GM12878 (cell line): ENCODE data around the gene ACACA. TPM values are rescaled to one million over a fixed set of nuclear protein-coding genes. Genes with fewer than 3 reads are reported as not detected.

Source experiments
- ATAC-seq: fragments of 200-7000 bp; cut with Tn5 transposase; 3 replicates; pipeline ENCODE4 v1.9.1; 2020; ENCODE audit warnings: mild to moderate bottlenecking, moderate library complexity
- BruUV-seq: library from RNA; stranded (reverse); fragments of 400-500 nt; replicated peaks from 2 replicates; lab custom pipeline; 2021; lab: Mats Ljungman, UMichigan
- CTCF ChIA-PET: fragments of 300-600 bp; sonication (Branson Sonifier 250); formaldehyde crosslinking; extraction: SDS; loops from one replicate; lab custom pipeline; 2021; ENCODE audit warnings: inconsistent platforms; lab: Yijun Ruan, JAX
- POLR2A ChIA-PET: fragments of 350-600 bp; formaldehyde crosslinking; extraction: SDS; loops from one replicate; lab custom pipeline; 2021; ENCODE audit warnings: inconsistent platforms; lab: Charles Lee
- RAD21 ChIA-PET: fragments of 300-600 bp; sonication (Branson Sonifier 250); formaldehyde crosslinking; loops from one replicate; lab custom pipeline; 2023; ENCODE audit warnings: antibody characterized with exemption; ENCODE audit not compliant: unreplicated experiment; lab: Charles Lee
- SMC1A ChIA-PET: fragments of 300-600 bp; sonication (Branson Sonifier 250); formaldehyde crosslinking; loops from one replicate; lab custom pipeline; 2023; ENCODE audit not compliant: unreplicated experiment, uncharacterized antibody; lab: Charles Lee
- DNase-seq: peaks from one replicate; pipeline ENCODE4 v3.0.0-alpha.2; 2011; ENCODE audit warnings: low read depth, low spot score
- FAIRE-seq: peaks from 3 replicates; lab custom pipeline; 2011; peaks lifted over from hg19 to GRCh38; lab: Jason Lieb, UNC
- H2AFZ ChIP-seq: 2 replicates; pipeline ENCODE4 v1.6.0; 2011; ENCODE audit warnings: low read depth, low read length, control low read depth; ENCODE audit not compliant: control insufficient read depth
- H3K27ac ChIP-seq: 2 replicates; pipeline ENCODE4 v1.5.1; 2011; ENCODE audit warnings: control low read depth; ENCODE audit not compliant: control insufficient read depth, insufficient read depth
- H3K27me3 ChIP-seq, 2 experiments: replicated peaks in 1 of 2; 2 replicates each; pipeline versions ENCODE4 v1.6.0 to v1.6.1; 2011; ENCODE audit warnings: low read length in 1 of 2; ENCODE audit not compliant: control insufficient read depth in 2 of 2, insufficient read depth in 2 of 2
- H3K36me3 ChIP-seq, 2 experiments: 2 replicates each; pipeline ENCODE4 v1.5.1; 2011; ENCODE audit warnings: low read length in 1 of 2; ENCODE audit not compliant: control insufficient read depth in 2 of 2, insufficient read depth in 2 of 2
- H3K4me1 ChIP-seq: 2 replicates; pipeline ENCODE4 v1.6.1; 2011; ENCODE audit warnings: mild to moderate bottlenecking, low read length, moderate library complexity, mixed read lengths; ENCODE audit not compliant: control insufficient read depth, insufficient read depth
- H3K4me2 ChIP-seq: 2 replicates; pipeline ENCODE4 v1.6.0; 2011; ENCODE audit warnings: control low read depth; ENCODE audit not compliant: control insufficient read depth, insufficient read depth
- H3K4me3 ChIP-seq: fragments of 200-600 bp; sonication (generic); 2 replicates; pipeline ENCODE4 v1.5.1; 2016
- H3K79me2 ChIP-seq: 2 replicates; pipeline ENCODE4 v1.6.0; 2011; ENCODE audit warnings: low read length; ENCODE audit not compliant: control insufficient read depth, insufficient read depth
- H3K9ac ChIP-seq: 2 replicates; pipeline ENCODE4 v1.8.0; 2011; ENCODE audit warnings: low read length, control low read depth, mixed read lengths; ENCODE audit not compliant: control insufficient read depth, insufficient read depth
- H3K9me3 ChIP-seq: replicated peaks from 3 replicates; pipeline ENCODE4 v1.5.1; 2011; ENCODE audit warnings: mild to moderate bottlenecking, low read length; ENCODE audit not compliant: control insufficient read depth, insufficient read depth
- H4K20me1 ChIP-seq: 2 replicates; pipeline ENCODE4 v1.6.0; 2011; ENCODE audit not compliant: control insufficient read depth, insufficient read depth
- ATF7 ChIP-seq: fragments of 450-650 bp; IDR thresholded peaks from 2 replicates; pipeline ENCODE4 v1.6.1; 2016; ENCODE audit warnings: low read depth, mild to moderate bottlenecking
- BACH1 ChIP-seq: fragments of 450-650 bp; IDR thresholded peaks from 2 replicates; pipeline ENCODE4 v1.6.1; 2017; ENCODE audit warnings: mild to moderate bottlenecking, borderline replicate concordance
- BMI1 ChIP-seq: fragments of 450-650 bp; IDR thresholded peaks from 2 replicates; pipeline ENCODE4 v1.6.1; 2016; ENCODE audit warnings: mild to moderate bottlenecking, moderate library complexity, borderline replicate concordance
- CHD1 ChIP-seq: IDR thresholded peaks from 2 replicates; pipeline ENCODE4 v1.6.1; 2012; ENCODE audit warnings: low read depth, low read length, improper control_type of control experiment
- EZH2 ChIP-seq: IDR thresholded peaks from 2 replicates; pipeline ENCODE4 v1.6.1; 2012; ENCODE audit warnings: low read depth, mild to moderate bottlenecking, control low read depth, inconsistent platforms, low read length, borderline replicate concordance; ENCODE audit not compliant: control insufficient read depth
- FOXM1 ChIP-seq: IDR thresholded peaks from 2 replicates; pipeline ENCODE4 v1.6.1; 2012; ENCODE audit warnings: low read depth, mild to moderate bottlenecking, inconsistent platforms, low read length, moderate library complexity
- HDAC6 ChIP-seq: fragments of 200-600 bp; sonication (generic); IDR thresholded peaks from one replicate; pipeline ENCODE4 v1.8.0; 2017; ENCODE audit warnings: antibody characterized with exemption; ENCODE audit not compliant: unreplicated experiment
- IKZF2 ChIP-seq, 2 experiments: fragments of 450-650 bp; IDR thresholded peaks; 2 replicates each; pipeline ENCODE4 v1.6.1; 2017; ENCODE audit warnings: mild to moderate bottlenecking in 2 of 2, moderate library complexity in 2 of 2
- JUND ChIP-seq: IDR thresholded peaks from 2 replicates; pipeline ENCODE4 v1.6.1; 2012; ENCODE audit warnings: low read depth, mild to moderate bottlenecking, low read length, improper control_type of control experiment, moderate library complexity
- KAT2A ChIP-seq: conservative IDR thresholded peaks from 2 replicates; pipeline ENCODE4 v1.6.1; 2011; ENCODE audit warnings: low read depth, low read length; ENCODE audit not compliant: control insufficient read depth
- KDM1A ChIP-seq: fragments of 200-600 bp; sonication (generic); IDR thresholded peaks from 2 replicates; pipeline ENCODE4 v1.6.1; 2016; ENCODE audit warnings: borderline replicate concordance
- PAX5 ChIP-seq: IDR thresholded peaks from 2 replicates; pipeline ENCODE4 v1.6.1; 2011; ENCODE audit warnings: low read depth, low read length, borderline replicate concordance
- RAD51 ChIP-seq: fragments of 450-650 bp; IDR thresholded peaks from 2 replicates; pipeline ENCODE4 v1.6.1; 2016; ENCODE audit warnings: moderate library complexity, mild to moderate bottlenecking, inconsistent platforms
- RUNX3 ChIP-seq: IDR thresholded peaks from 2 replicates; pipeline ENCODE4 v1.6.1; 2012; ENCODE audit warnings: low read length, inconsistent platforms
- SP1 ChIP-seq: IDR thresholded peaks from one replicate; pipeline ENCODE4 v1.6.1; 2011; ENCODE audit warnings: low read depth, low read length
- STAT1 ChIP-seq: fragments of 450-650 bp; conservative IDR thresholded peaks from 2 replicates; pipeline ENCODE4 v1.6.1; 2014; ENCODE audit warnings: antibody characterized with exemption, mild to moderate bottlenecking
- WGBS: methylation state at CpG from one replicate; pipeline ENCODE4 v1.1.6; 2016; ENCODE audit warnings: low lambda C conversion rate; ENCODE audit not compliant: insufficient replicate concordance, insufficient coverage; ENCODE audit errors: missing lambda C conversion rate; 5-methylcytosine and 5-hydroxymethylcytosine counted together
- in situ Hi-C: fragments of 300-500 bp; cut with MboI; formaldehyde crosslinking; loops from 9 replicates; pipeline ENCODE4 v1.14.3; 2018; ENCODE audit warnings: mixed read lengths
- intact Hi-C: fragments of 100-400 bp; cut with micrococcal nuclease; formaldehyde crosslinking; loops from one replicate; pipeline ENCODE4 v1.14.2; 2022; ENCODE audit not compliant: unreplicated experiment
- polyA plus RNA-seq, 11 experiments: library from polyadenylated mRNA; depleted of rRNA in 4 of 11; unstranded in 6 of 11; stranded (reverse) in 5 of 11; fragments of >200 nt; fragmentation: Nextera tagmentation in 4 of 11; fragmentation: Illumina TruSeq in 1 of 11; extraction: Ambion mirVana in 4 of 11; extraction: Trizol in 1 of 11; gene quantifications; 1 replicate in 1 of 11; 2 replicates in 10 of 11; pipeline versions ENCODE4 v1.2.1 to v1.2.3, GENCODE V29; 2011 to 2016; ENCODE audit warnings: inconsistent platforms in 2 of 11, missing spikeins in 2 of 11, low read depth in 1 of 11
- total RNA-seq, 4 experiments: library from RNA; depleted of rRNA in 3 of 4; stranded (reverse); fragments of >200 nt in 3 of 4; fragmentation: Illumina TruSeq in 1 of 4; extraction: Trizol in 1 of 4; gene quantifications; 2 replicates each; pipeline versions ENCODE4 v1.2.1 to v1.2.3, GENCODE V29; 2013 to 2021
- TF ChIP-seq, protein P1 (sequence below): fragments of 450-650 bp; IDR thresholded peaks from 2 replicates; pipeline ENCODE4 v1.6.1; 2016; ENCODE audit warnings: mild to moderate bottlenecking

ACACA gene
- total and polyA plus RNA-seq, 10 of the 15 experiments (the other 5 are each of a cell fraction or from before 2014, with no cell fraction given): 12.9 to 74.2 (median 32.0) TPM

DNA sequence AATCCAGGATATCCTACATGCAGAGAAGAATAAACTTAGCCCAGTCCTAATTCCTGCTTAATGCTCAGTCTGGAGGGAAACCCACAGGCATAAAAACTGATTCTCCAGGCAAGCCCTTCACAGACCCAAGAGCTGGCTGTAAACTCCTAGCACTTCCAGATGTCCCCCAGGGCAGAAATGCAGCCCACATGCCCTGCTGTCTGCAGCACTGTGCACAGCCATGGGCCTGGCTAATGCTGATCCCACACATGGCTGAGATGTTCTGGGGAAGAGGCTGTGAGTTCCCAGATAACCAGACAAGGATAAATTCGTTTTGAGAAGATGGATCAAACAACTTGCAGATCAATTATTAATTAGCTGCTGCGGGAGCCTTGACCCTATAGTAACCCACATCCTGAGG is 309.5 kb downstream of the ACACA start:
- ChIA-PET CTCF (interaction anchor here (1.5 kb wide), 1 partner anchor 277 kb away, joined by 4 read pairs; no protein-coding TSS in a partner anchor), RAD21 (no interaction called here), SMC1A (no interaction called here), POLR2A (no interaction called here)
- Histone ChIP-seq H3K79me2 (no peaks in the 10 kb centered on the region), H3K27me3 (no peaks in the 10 kb centered on the region), H3K9ac (no peak overlapping the region), H3K4me3 (no peak overlapping the region), H3K4me1 (no peaks in the 10 kb centered on the region), H3K27ac (no peak overlapping the region), H3K9me3 (no peaks in the 10 kb centered on the region), H2AFZ (no peak overlapping the region), H4K20me1 (no peaks in the 10 kb centered on the region), H3K4me2 (no peak overlapping the region), H3K36me3 (peaks cover 18 to 21% of the 10 kb centered on the region in 2 experiments; a peak in 3 of 4 replicates)
- no peak for DNase-seq
- no TSS peak for BruUV-seq
- no peak for ATAC-seq
- intact Hi-C loops: no loop called here
- TF ChIP-seq FOXM1 (no peak), HDAC6 (no peak), ATF7 (no peak), PAX5 (no peak), EZH2 (no peak), SP1 (no peak), RAD51 (no peak), BMI1 (no peak), IKZF2 (IDR thresholded peaks at IDR 0.05) (no peak), RUNX3 (no peak), KAT2A (no peak), BACH1 (no peak), KDM1A (no peak), CHD1 (no peak), STAT1 (no peak), JUND (no peak)
- TF ChIP-seq, protein P1, sequence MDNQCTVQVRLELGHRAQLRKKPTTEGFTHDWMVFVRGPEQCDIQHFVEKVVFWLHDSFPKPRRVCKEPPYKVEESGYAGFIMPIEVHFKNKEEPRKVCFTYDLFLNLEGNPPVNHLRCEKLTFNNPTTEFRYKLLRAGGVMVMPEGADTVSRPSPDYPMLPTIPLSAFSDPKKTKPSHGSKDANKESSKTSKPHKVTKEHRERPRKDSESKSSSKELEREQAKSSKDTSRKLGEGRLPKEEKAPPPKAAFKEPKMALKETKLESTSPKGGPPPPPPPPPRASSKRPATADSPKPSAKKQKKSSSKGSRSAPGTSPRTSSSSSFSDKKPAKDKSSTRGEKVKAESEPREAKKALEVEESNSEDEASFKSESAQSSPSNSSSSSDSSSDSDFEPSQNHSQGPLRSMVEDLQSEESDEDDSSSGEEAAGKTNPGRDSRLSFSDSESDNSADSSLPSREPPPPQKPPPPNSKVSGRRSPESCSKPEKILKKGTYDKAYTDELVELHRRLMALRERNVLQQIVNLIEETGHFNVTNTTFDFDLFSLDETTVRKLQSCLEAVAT: no peak
- FAIRE-seq: no peak
- in situ Hi-C loops: no loop called here
- WGBS: 68% methylated on average over 2 of the region's 2 CpGs
